Endothelial cell of umbilical vein (primary cell): ENCODE results near the gene PLEKHM2. TPM values are rescaled to one million over a fixed set of nuclear protein-coding genes. Genes with fewer than 3 reads are reported as not detected.

Experiments
- BruUV-seq: library from RNA; stranded (reverse); fragments of 400-500 nt; replicated peaks from 2 replicates; lab custom pipeline; 2021; lab: Mats Ljungman, UMichigan
- CTCF ChIA-PET: fragments of 300-600, 350-600 bp; sonication (Branson Sonifier 250); formaldehyde crosslinking; loops from one replicate; lab custom pipeline; 2021; ENCODE audit warnings: antibody characterized with exemption, inconsistent platforms; lab: Charles Lee
- POLR2A ChIA-PET: fragments of 300-600, 350-600 bp; sonication (Branson Sonifier 250); formaldehyde crosslinking; loops from one replicate; lab custom pipeline; 2021; ENCODE audit warnings: antibody characterized with exemption, inconsistent platforms; lab: Charles Lee
- DNase-seq: peaks from one replicate; pipeline ENCODE4 v3.0.0-alpha.2; 2011; ENCODE audit warnings: low read depth, low spot score
- FAIRE-seq: peaks from 2 replicates; lab custom pipeline; 2011; peaks lifted over from hg19 to GRCh38; lab: Jason Lieb, UNC
- H2AFZ ChIP-seq: 2 replicates; pipeline ENCODE4 v1.6.0; 2012; ENCODE audit warnings: low read depth, low read length, control low read depth, inconsistent platforms
- H3K27ac ChIP-seq: 2 replicates; pipeline ENCODE4 v1.5.1; 2011; ENCODE audit warnings: low read depth, mild to moderate bottlenecking, control low read depth, low read length, moderate library complexity; ENCODE audit not compliant: insufficient read depth
- H3K27me3 ChIP-seq, 2 experiments: 2 replicates each; pipeline versions ENCODE4 v1.6.0 to v1.6.1; 2011; ENCODE audit warnings: low read length in 2 of 2, mixed read lengths in 1 of 2; ENCODE audit not compliant: control insufficient read depth in 2 of 2, insufficient read depth in 2 of 2
- H3K36me3 ChIP-seq, 2 experiments: 2 replicates in 1 of 2; 3 replicates in 1 of 2; pipeline ENCODE4 v1.5.1; 2011; ENCODE audit warnings: low read length in 2 of 2, mild to moderate bottlenecking in 1 of 2, moderate library complexity in 1 of 2; ENCODE audit not compliant: control insufficient read depth in 2 of 2, insufficient read depth in 2 of 2; ENCODE audit errors: extremely low read depth in 1 of 2
- H3K4me1 ChIP-seq: 3 replicates; pipeline ENCODE4 v1.5.1; 2011; ENCODE audit warnings: mild to moderate bottlenecking, low read length; ENCODE audit not compliant: control insufficient read depth, insufficient read depth; ENCODE audit errors: extremely low read depth
- H3K4me2 ChIP-seq: 2 replicates; pipeline ENCODE4 v1.6.1; 2011; ENCODE audit warnings: low read length, control low read depth, mixed read lengths; ENCODE audit not compliant: insufficient read depth
- H3K4me3 ChIP-seq, 3 experiments: fragments of 200-600 bp in 1 of 3; sonication (generic), shearing (Covaris generic) in 1 of 3; replicated peaks in 1 of 3; 2 replicates each; pipeline ENCODE4 v1.5.1; 2011 to 2016; ENCODE audit warnings: control low read depth in 3 of 3, low read length in 3 of 3, mild to moderate bottlenecking in 2 of 3, inconsistent platforms in 1 of 3, low read depth in 1 of 3, moderate library complexity in 1 of 3; ENCODE audit not compliant: insufficient read depth in 1 of 3
- H3K79me2 ChIP-seq: 2 replicates; pipeline ENCODE4 v1.6.0; 2012; ENCODE audit warnings: low read length, inconsistent platforms; ENCODE audit not compliant: control insufficient read depth, insufficient read depth
- H3K9ac ChIP-seq: replicated peaks from 2 replicates; pipeline ENCODE3; 2011; ENCODE audit warnings: low read length, control low read depth; ENCODE audit not compliant: insufficient read depth; ENCODE audit errors: extremely low read depth
- H3K9me1 ChIP-seq: replicated peaks from 3 replicates; pipeline ENCODE4 v1.6.0; 2011; ENCODE audit warnings: mild to moderate bottlenecking, low read length; ENCODE audit not compliant: control insufficient read depth, insufficient read depth; ENCODE audit errors: extremely low read depth
- H3K9me3 ChIP-seq: replicated peaks from 2 replicates; pipeline ENCODE4 v1.5.1; 2012; ENCODE audit warnings: low read length, inconsistent platforms; ENCODE audit not compliant: control insufficient read depth, insufficient read depth
- H4K20me1 ChIP-seq: replicated peaks from 2 replicates; pipeline ENCODE3; 2011; ENCODE audit warnings: mild to moderate bottlenecking, low read length; ENCODE audit not compliant: control insufficient read depth, insufficient read depth; ENCODE audit errors: extremely low read depth
- CTCF ChIP-seq, 2 donors: IDR thresholded peaks; 1 replicate in 1 of 2; 2 replicates in 1 of 2; pipeline ENCODE4 v1.5.1; 2011; ENCODE audit warnings: low read length in 2 of 2, mild to moderate bottlenecking in 2 of 2, moderate library complexity in 2 of 2, control low read depth in 1 of 2, inconsistent platforms in 1 of 2, low read depth in 1 of 2; ENCODE audit not compliant: insufficient read depth in 1 of 2; ENCODE audit errors: extremely low read depth in 1 of 2
- EZH2 ChIP-seq: IDR thresholded peaks from 2 replicates; pipeline ENCODE4 v1.6.1; 2012; ENCODE audit warnings: borderline replicate concordance, low read depth, mild to moderate bottlenecking, moderate library complexity, low read length, inconsistent platforms; ENCODE audit not compliant: severe bottlenecking
- FOS ChIP-seq: IDR thresholded peaks from 2 replicates; pipeline ENCODE4 v1.6.1; 2011; ENCODE audit warnings: mild to moderate bottlenecking, low read length, moderate library complexity, borderline replicate concordance; ENCODE audit not compliant: insufficient read depth
- GATA2 ChIP-seq: IDR thresholded peaks from 2 replicates; pipeline ENCODE4 v1.7.0; 2011; ENCODE audit warnings: low read depth, mild to moderate bottlenecking, moderate library complexity, mixed read lengths, low read length; ENCODE audit not compliant: insufficient read length, insufficient read depth
- JUN ChIP-seq: IDR thresholded peaks from 2 replicates; pipeline ENCODE4 v1.6.1; 2011; ENCODE audit warnings: borderline replicate concordance, low read depth; ENCODE audit not compliant: insufficient read length, insufficient read depth
- MAX ChIP-seq: IDR thresholded peaks from 2 replicates; pipeline ENCODE4 v1.6.1; 2011; ENCODE audit not compliant: insufficient read depth, insufficient read length
- MYC ChIP-seq: IDR thresholded peaks from one replicate; pipeline ENCODE4 v1.6.1; 2011; ENCODE audit warnings: mild to moderate bottlenecking, low read depth, low read length
- POLR2A ChIP-seq: IDR thresholded peaks from 2 replicates; pipeline ENCODE4 v1.6.1; 2012; ENCODE audit warnings: low read depth, mild to moderate bottlenecking, control low read depth, low read length
- POLR2AphosphoS5 ChIP-seq: IDR thresholded peaks from 2 replicates; pipeline ENCODE4 v1.6.1; 2012; ENCODE audit warnings: low read depth, mild to moderate bottlenecking, control low read depth, low read length, moderate library complexity; ENCODE audit not compliant: insufficient read depth
- dilution Hi-C: fragments of 300-500 bp; cut with MboI; formaldehyde crosslinking; loops from one replicate; pipeline ENCODE4 v1.15.0; 2019; ENCODE audit warnings: low sequenced_read_pairs; ENCODE audit not compliant: extremely low pct_ligation_motif_present
- intact Hi-C: fragments of 100-400 bp; cut with micrococcal nuclease; formaldehyde crosslinking; loops from one replicate; pipeline ENCODE4 v1.10.0; 2022
- polyA plus RNA-seq, 4 experiments: library from polyadenylated mRNA; depleted of rRNA in 3 of 4; stranded (reverse) in 3 of 4; unstranded in 1 of 4; fragments of >200 nt; gene quantifications; 2 replicates each; pipeline versions ENCODE4 v1.2.1 to v1.2.3, GENCODE V29; 2011 to 2012; ENCODE audit warnings: missing spikeins in 1 of 4
- total RNA-seq: library from RNA; stranded (reverse); gene quantifications from 2 replicates; pipeline ENCODE4 v1.2.3, GENCODE V29; 2021

PLEKHM2 gene
- total and polyA plus RNA-seq, 2 donors (not counting 3 experiments of a cell fraction or from before 2014, with no cell fraction given) = 60.6 to 67.5 TPM

GRCh38 chr1:15687446-15687845 is 3.3 kb downstream of the PLEKHM2 start:
- DNase-seq = no peak
- Histone ChIP-seq H3K79me2 (peaks cover 71% of the 10 kb centered on the region), H3K4me3 (no peak overlapping the region), H3K27me3 (no peaks in the 10 kb centered on the region), H3K9me1 (no peaks in the 10 kb centered on the region), H3K36me3 (peaks cover 0 to 2% of the 10 kb centered on the region in 2 experiments), H4K20me1 (no peaks in the 10 kb centered on the region), H2AFZ (no peak overlapping the region), H3K9ac (no peak overlapping the region), H3K4me1 (peaks cover 18% of the 10 kb centered on the region), H3K4me2 (no peak overlapping the region), H3K9me3 (no peaks in the 10 kb centered on the region), H3K27ac (no peak overlapping the region)
- ChIA-PET CTCF (no interaction called here), POLR2A (no interaction called here)
- no TSS peak for BruUV-seq
- peak; percentile 55 for FAIRE-seq
- dilution Hi-C loops = no loop called here
- no peak for TF ChIP-seq FOS
- intact Hi-C loops = no loop called here

- H3K9me3 ChIP-seq = no peaks in the 10 kb centered on the region
- no peaks in the 10 kb centered on the region for H3K9me1 ChIP-seq
- H3K4me3 ChIP-seq = no peak overlapping the region
- FAIRE-seq (peak; percentile 50), DNase-seq (no peak)
- H3K36me3 ChIP-seq = peaks cover 0 to 2% of the 10 kb centered on the region in 2 experiments
- H3K27me3 ChIP-seq = no peaks in the 10 kb centered on the region
- no peak for TF ChIP-seq POLR2A
- no peak for TF ChIP-seq FOS
- TF ChIP-seq POLR2AphosphoS5 = no peak
- no peak for TF ChIP-seq JUN
- TF ChIP-seq EZH2 = no peak
- TF ChIP-seq GATA2 = no peak
- TF ChIP-seq MAX = no peak
- TF ChIP-seq CTCF (IDR thresholded peaks at IDR 0.05; ENCODE audit: extremely low read depth in 1 of 2, insufficient read depth in 1 of 2, low read depth in 1 of 2, low read length in 2 of 2) = no peak
- TF ChIP-seq MYC = no peak
- no peak overlapping the region for H2AFZ ChIP-seq
- H4K20me1 ChIP-seq = no peaks in the 10 kb centered on the region
- BruUV-seq = no TSS peak
- POLR2A ChIA-PET = no interaction called here
- H3K79me2 ChIP-seq = peaks cover 76% of the 10 kb centered on the region
- intact Hi-C loops (no loop called here), dilution Hi-C loops (no loop called here)
- no peak overlapping the region for H3K27ac ChIP-seq
- no peak overlapping the region for H3K9ac ChIP-seq
- CTCF ChIA-PET = interaction anchor here (1.0 kb wide), 1 partner anchor 72 kb away, joined by 4 read pairs; no protein-coding TSS in a partner anchor
- peaks cover 12% of the 10 kb centered on the region for H3K4me1 ChIP-seq
- no peak overlapping the region for H3K4me2 ChIP-seq
Observed at GRCh38 chr1:15690317-15690716, 6.2 kb downstream of the PLEKHM2 start.
